PFSK-1 (cell line): ENCODE data around the gene PSME2.

Experiments used
- POLR2AphosphoS5 ChIP-seq: IDR thresholded peaks from 2 replicates; pipeline ENCODE4 v1.6.1; 2012; ENCODE audit warnings: low read depth, mild to moderate bottlenecking, control low read depth, low read length, moderate library complexity
- REST ChIP-seq, 2 experiments: IDR thresholded peaks; 2 replicates each; pipeline versions ENCODE4 v1.6.1 to v1.8.0; 2011 to 2012; ENCODE audit warnings: low read depth in 2 of 2, low read length in 2 of 2, control low read depth in 1 of 2, inconsistent platforms in 1 of 2, mild to moderate bottlenecking in 1 of 2, moderate library complexity in 1 of 2; ENCODE audit not compliant: insufficient read depth in 1 of 2
- SIN3A ChIP-seq: IDR thresholded peaks from 2 replicates; pipeline ENCODE4 v1.6.1; 2012; ENCODE audit warnings: mild to moderate bottlenecking, low read length, moderate library complexity, borderline replicate concordance; ENCODE audit not compliant: insufficient read depth

GRCh38 chr14:24123424-24124417 is 22.7 kb downstream of the PSME2 start:
- no peak for TF ChIP-seq REST (IDR thresholded peaks at IDR 0.05; ENCODE audit: insufficient read depth in 1 of 2, low read depth in 2 of 2, low read length in 2 of 2)
- no peak for TF ChIP-seq POLR2AphosphoS5
- no peak for TF ChIP-seq SIN3A
